Ovary (tissue), 9 donors: ENCODE results near the gene MRPL10. TPM values are rescaled to one million over a fixed set of nuclear protein-coding genes. Genes with fewer than 3 reads are reported as not detected.

Experiments
- DNase-seq, 5 donors: peaks; one replicate each; pipeline ENCODE4 v3.0.0-alpha.2; 2019 to 2020
- H3K27ac ChIP-seq, 2 donors: fragments of 200-600 bp; one replicate each; pipeline versions ENCODE4 v1.5.1 to v1.8.0; 2019 to 2022
- H3K27me3 ChIP-seq: fragments of 200-600 bp; one replicate; pipeline ENCODE4 v1.8.0; 2022
- H3K36me3 ChIP-seq: fragments of 200-600 bp; sonication (generic); one replicate; pipeline ENCODE4 v1.5.1; 2019
- H3K4me1 ChIP-seq: one replicate; pipeline ENCODE4 v1.8.1; 2013; ENCODE audit warnings: mild to moderate bottlenecking, moderate library complexity; ENCODE audit not compliant: insufficient read depth
- H3K4me3 ChIP-seq: fragments of 200-600 bp; sonication (generic); one replicate; pipeline ENCODE4 v1.5.1; 2017
- H3K9me3 ChIP-seq, 2 donors: fragments of 200-600 bp in 1 of 2; sonication (generic) in 1 of 2; one replicate each; pipeline versions ENCODE4 v1.5.1 to v1.8.1; 2013 to 2019; ENCODE audit warnings: mild to moderate bottlenecking in 1 of 2, moderate library complexity in 1 of 2
- EP300 ChIP-seq: sonication (generic); formaldehyde crosslinking; IDR thresholded peaks from one replicate; pipeline ENCODE4 v1.6.1; 2017; ENCODE audit warnings: antibody characterized with exemption
- POLR2A ChIP-seq: fragments of 450-650 bp; IDR thresholded peaks from one replicate; pipeline ENCODE4 v1.6.1; 2017; ENCODE audit warnings: antibody characterized with exemption, mild to moderate bottlenecking, moderate library complexity
- WGBS, 3 donors: extraction: QIAGEN DNeasy Blood & Tissue Kit in 1 of 3; methylation state at CpG; one replicate each; pipeline versions ENCODE4 v1.1.5 to v1.1.7; 2013 to 2017; 5-methylcytosine and 5-hydroxymethylcytosine counted together
- intact Hi-C, 4 donors: fragments of 100-400 bp; cut with DNase I; formaldehyde crosslinking; loops; one replicate each; pipeline versions ENCODE4 v1.11.0 to v1.15.1; 2022 to 2023
- polyA plus RNA-seq, 2 donors: library from polyadenylated mRNA; stranded (reverse); fragments of 200-250 nt in 1 of 2; fragments of 350-450 nt in 1 of 2; fragmentation: Illumina TruSeq in 1 of 2; extraction: RNeasy Lipid Tissue Mini Kit (QIAGEN cat#74804) in 1 of 2; gene quantifications; one replicate each; pipeline ENCODE4 v1.2.3, GENCODE V29; 2013 to 2014
- total RNA-seq, 7 donors: library from RNA; depleted of rRNA in 2 of 7; stranded (reverse); fragments of >200 nt in 2 of 7; fragmentation: NEBNext Ultra II Directional in 3 of 7; extraction: Animal tissue kit (Norgen Biotek cat#: 25700) in 3 of 7; gene quantifications; one replicate each; pipeline versions ENCODE4 v1.1.0 to v1.2.4, GENCODE V29; 2016 to 2023
- TF ChIP-seq, protein P1 (sequence below), 3 donors: fragments of 450-650 bp in 2 of 3; fragments of 200-600 bp in 1 of 3; IDR thresholded peaks; one replicate each; pipeline versions ENCODE4 v1.5.1 to v1.8.0; 2016 to 2022; ENCODE audit warnings: antibody characterized with exemption in 3 of 3, mild to moderate bottlenecking in 1 of 3
- donor health status: DM: no; HTN: no; CAD: no; lungs with moderate emphysema.
- donor health status: DM: no; HTN: no; CAD: no.
- donor health status: Bipolar disorder and iron deficiency.
- donor health status: DM: yes; HTN: yes; CAD: no.
- donor health status: DM: no; HTN: no; CAD: no.
- donor health status: DM: yes; HTN: yes; CAD: no.

MRPL10 gene
- total and polyA plus RNA-seq, 9 donors = 30.4 to 64.4 (median 48.8) TPM

DNA sequence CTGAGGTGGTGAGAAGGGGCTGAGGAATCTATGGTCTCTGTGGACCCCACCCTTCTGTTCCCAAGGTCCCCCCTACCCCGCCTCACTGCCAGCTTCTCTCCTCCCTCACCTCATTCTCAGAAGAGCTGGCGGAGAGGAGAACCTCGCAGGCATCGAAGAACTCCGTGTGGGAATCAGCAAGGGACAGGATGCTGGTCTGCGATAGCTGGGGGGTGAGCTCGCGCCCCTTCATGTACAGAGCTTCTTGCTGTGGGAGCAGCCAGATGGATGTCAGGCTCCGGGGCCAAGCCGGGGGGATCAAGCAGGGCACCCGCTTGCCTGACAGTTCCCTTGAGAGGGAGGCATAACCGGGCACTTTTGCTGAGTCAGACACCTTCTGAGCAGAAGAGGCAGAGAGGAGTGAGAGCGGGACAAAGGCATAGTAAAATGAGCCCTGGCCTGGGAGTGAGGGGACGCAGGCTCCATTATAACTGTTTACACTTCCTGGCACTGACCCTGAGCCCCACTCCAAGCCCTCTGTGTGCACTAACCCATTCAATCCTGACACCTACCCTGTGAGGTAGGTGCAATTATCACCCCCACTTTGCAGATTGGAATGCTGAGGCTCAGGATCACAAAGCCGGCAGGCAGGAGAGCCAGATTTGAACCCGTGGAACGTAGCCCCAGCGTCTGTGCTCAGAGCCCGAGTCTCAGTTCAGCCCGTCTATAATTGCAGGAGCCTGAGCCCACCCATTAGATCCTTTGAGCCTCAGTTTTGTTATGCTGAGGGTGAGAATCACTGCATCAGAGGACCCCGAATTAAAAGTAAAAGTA, 16.0 kb downstream of the MRPL10 start:
- H3K36me3 ChIP-seq = no peaks in the 10 kb centered on the region
- 88 to 94% (median 92%) methylated on average over 21 of the region's 21 CpGs for WGBS, 3 donors
- TF ChIP-seq POLR2A = no peak
- TF ChIP-seq, protein P1, sequence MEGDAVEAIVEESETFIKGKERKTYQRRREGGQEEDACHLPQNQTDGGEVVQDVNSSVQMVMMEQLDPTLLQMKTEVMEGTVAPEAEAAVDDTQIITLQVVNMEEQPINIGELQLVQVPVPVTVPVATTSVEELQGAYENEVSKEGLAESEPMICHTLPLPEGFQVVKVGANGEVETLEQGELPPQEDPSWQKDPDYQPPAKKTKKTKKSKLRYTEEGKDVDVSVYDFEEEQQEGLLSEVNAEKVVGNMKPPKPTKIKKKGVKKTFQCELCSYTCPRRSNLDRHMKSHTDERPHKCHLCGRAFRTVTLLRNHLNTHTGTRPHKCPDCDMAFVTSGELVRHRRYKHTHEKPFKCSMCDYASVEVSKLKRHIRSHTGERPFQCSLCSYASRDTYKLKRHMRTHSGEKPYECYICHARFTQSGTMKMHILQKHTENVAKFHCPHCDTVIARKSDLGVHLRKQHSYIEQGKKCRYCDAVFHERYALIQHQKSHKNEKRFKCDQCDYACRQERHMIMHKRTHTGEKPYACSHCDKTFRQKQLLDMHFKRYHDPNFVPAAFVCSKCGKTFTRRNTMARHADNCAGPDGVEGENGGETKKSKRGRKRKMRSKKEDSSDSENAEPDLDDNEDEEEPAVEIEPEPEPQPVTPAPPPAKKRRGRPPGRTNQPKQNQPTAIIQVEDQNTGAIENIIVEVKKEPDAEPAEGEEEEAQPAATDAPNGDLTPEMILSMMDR (IDR thresholded peaks at IDR 0.05) = no peak
- no peak for TF ChIP-seq EP300
- no peaks in the 10 kb centered on the region for H3K9me3 ChIP-seq
- no peaks in the 10 kb centered on the region for H3K4me1 ChIP-seq
- H3K27ac ChIP-seq = no peak overlapping the region
- intact Hi-C loops = no loop called here
- H3K4me3 ChIP-seq = no peak overlapping the region
- no peaks in the 10 kb centered on the region for H3K27me3 ChIP-seq
- peak in 1 of 5 donors; percentile 23 for DNase-seq

DNA sequence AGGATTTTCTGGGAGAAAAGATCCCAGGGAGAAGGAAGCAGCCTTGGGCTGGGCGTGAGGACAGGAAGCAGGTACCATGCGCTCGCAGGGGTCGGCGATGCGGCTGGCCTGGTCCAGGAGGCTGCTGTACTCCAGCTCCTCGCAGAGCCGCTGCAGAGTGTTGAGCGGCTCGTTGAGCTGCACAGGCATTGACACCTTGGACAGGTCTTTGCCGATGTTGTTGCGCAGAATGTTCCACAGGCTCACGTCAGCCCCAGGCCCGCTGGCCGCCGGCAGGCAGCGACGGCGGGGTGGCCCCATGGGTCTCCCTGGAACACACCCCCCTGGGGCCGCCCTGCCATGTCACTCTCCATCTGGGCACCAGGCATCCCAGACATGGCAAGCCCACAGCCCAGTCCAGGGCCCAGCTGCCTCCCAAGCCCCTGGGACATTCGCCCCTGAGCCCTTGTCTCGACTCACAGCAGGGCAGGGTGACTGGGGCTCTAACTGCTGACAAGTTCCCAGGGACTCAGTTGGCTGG, 17.8 kb downstream of the MRPL10 start:
- no peaks in the 10 kb centered on the region for H3K27me3 ChIP-seq
- H3K4me3 ChIP-seq = no peak overlapping the region
- intact Hi-C loops = no loop called here
- TF ChIP-seq, protein P1 (IDR thresholded peaks at IDR 0.05) = no peak
- no peak for TF ChIP-seq EP300
- H3K27ac ChIP-seq = no peak overlapping the region
- 94 to 96% (median 95%) methylated on average over 21 to 22 of the region's 22 CpGs for WGBS, 3 donors
- DNase-seq = peak in 2 of 5 donors; percentile 5 to 29
- no peaks in the 10 kb centered on the region for H3K36me3 ChIP-seq
- H3K4me1 ChIP-seq = no peaks in the 10 kb centered on the region
- H3K9me3 ChIP-seq = no peaks in the 10 kb centered on the region

DNA sequence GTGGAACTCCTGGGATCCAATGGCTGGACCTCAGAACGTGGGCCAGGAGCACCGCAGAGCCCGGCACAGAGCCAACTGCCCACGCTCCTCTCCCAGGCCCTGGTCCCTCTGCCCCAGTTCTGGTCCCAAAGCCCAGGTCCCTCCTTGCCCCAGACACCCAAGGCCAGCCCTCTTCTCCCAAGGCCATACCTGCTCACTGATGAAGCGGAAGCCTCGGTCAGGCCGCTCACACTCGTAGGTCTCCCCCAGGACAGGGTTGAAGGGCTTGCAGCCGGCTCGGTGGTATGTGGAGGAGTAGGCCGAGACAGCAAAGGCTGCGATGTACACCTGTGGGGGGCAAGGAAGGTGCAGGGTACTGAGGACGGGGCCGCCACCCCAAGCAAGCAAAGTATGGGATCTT, 18.3 kb downstream of the MRPL10 start:
- H3K36me3 ChIP-seq = no peaks in the 10 kb centered on the region
- H3K4me1 ChIP-seq = no peaks in the 10 kb centered on the region
- no peaks in the 10 kb centered on the region for H3K27me3 ChIP-seq
- intact Hi-C loops = no loop called here
- no peak overlapping the region for H3K4me3 ChIP-seq
- 84 to 88% (median 86%) methylated on average over 14 of the region's 14 CpGs for WGBS, 3 donors
- peak in 1 of 5 donors; percentile 32 for DNase-seq
- no peak for TF ChIP-seq EP300
- no peak for TF ChIP-seq POLR2A
- TF ChIP-seq, protein P1 (IDR thresholded peaks at IDR 0.05) = no peak
- no peaks in the 10 kb centered on the region for H3K9me3 ChIP-seq
- no peak overlapping the region for H3K27ac ChIP-seq

DNA sequence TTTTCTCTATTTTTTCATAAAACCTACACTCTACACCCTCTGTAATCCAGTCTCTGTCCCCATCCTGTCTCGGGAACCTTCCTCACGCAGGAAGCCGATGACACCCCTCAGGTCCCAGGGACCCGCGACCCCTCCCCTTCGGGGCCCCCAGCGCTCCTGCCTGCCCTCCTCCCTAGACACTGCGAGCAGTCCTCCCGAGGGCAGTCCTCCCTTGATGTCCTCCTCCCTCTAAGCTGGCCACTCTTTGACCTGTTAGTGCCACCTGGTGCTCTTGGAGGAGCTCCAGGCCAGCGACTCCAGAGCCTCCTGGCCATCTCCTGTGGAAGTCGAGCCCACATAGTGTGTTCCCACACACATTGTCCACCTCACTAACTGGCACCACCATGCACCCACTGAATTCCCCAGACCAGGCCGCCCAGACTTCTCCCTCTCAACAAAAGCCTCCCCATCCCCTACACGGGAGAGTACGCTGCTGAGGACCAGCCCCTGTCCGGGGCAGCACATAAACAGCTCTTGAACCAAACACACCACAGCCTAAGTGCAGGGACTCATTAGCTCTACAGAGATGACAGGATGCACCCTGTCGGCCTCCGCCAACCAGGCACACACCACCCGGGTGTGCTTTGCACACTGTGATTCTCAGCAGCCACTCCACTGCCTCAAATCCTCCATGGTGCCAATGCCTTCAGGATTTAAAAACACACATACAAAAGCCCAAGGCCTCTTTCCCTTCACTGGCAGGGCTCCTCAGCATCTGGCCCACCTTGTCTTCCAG, 19.0 kb downstream of the MRPL10 start:
- no peak overlapping the region for H3K27ac ChIP-seq
- intact Hi-C loops = no loop called here

More for the DNA sequence above, 19.0 kb downstream of the MRPL10 start:
- Histone ChIP-seq H3K4me1 (no peaks in the 10 kb centered on the region), H3K9me3 (no peaks in the 10 kb centered on the region), H3K27me3 (no peaks in the 10 kb centered on the region), H3K36me3 (no peaks in the 10 kb centered on the region), H3K4me3 (no peak overlapping the region)
- peak in 1 of 5 donors; percentile 30 for DNase-seq
- WGBS, 3 donors = 73 to 78% (median 78%) methylated on average over 18 of the region's 18 CpGs
- TF ChIP-seq EP300 = no peak
- TF ChIP-seq, protein P1 (IDR thresholded peaks at IDR 0.05) = no peak
- no peak for TF ChIP-seq POLR2A
